Trophoblast cell (in vitro differentiated cells and primary cell): ENCODE results near the gene AIRE.
A peak's percentile ranks its signal among the peaks of the same experiment; 100 is the strongest.

Experiments
- DNase-seq, 2 donors: peaks; one replicate each; pipeline ENCODE4 v3.0.0-alpha.2; 2016
- H2AFZ ChIP-seq: 2 replicates; pipeline ENCODE4 v1.6.1; 2013; ENCODE audit warnings: low read length, moderate library complexity, mild to moderate bottlenecking; ENCODE audit not compliant: insufficient read depth, poor library complexity
- H2AK5ac ChIP-seq: 2 replicates; pipeline ENCODE4 v1.6.1; 2013; ENCODE audit warnings: mild to moderate bottlenecking, low read length
- H2BK120ac ChIP-seq: 2 replicates; pipeline ENCODE4 v1.6.1; 2013; ENCODE audit warnings: low read length, mild to moderate bottlenecking, moderate library complexity; ENCODE audit not compliant: insufficient read depth, poor library complexity
- H2BK12ac ChIP-seq: 2 replicates; pipeline ENCODE4 v1.6.1; 2013; ENCODE audit warnings: mild to moderate bottlenecking, low read length, moderate library complexity
- H2BK5ac ChIP-seq: 2 replicates; pipeline ENCODE4 v1.6.1; 2013; ENCODE audit warnings: low read length, low read depth, moderate library complexity, mild to moderate bottlenecking; ENCODE audit not compliant: poor library complexity
- H3K14ac ChIP-seq: 2 replicates; pipeline ENCODE4 v1.6.1; 2013; ENCODE audit warnings: mild to moderate bottlenecking, low read length
- H3K18ac ChIP-seq: 2 replicates; pipeline ENCODE4 v1.6.1; 2013; ENCODE audit warnings: mild to moderate bottlenecking, low read length
- H3K23ac ChIP-seq: 2 replicates; pipeline ENCODE4 v1.6.1; 2013; ENCODE audit warnings: low read length
- H3K27ac ChIP-seq: 2 replicates; pipeline ENCODE4 v1.5.1; 2013; ENCODE audit warnings: low read depth, mild to moderate bottlenecking, inconsistent platforms, low read length, moderate library complexity
- H3K27me3 ChIP-seq: 2 replicates; pipeline ENCODE4 v1.6.1; 2013; ENCODE audit warnings: inconsistent platforms, mild to moderate bottlenecking, low read length, moderate library complexity; ENCODE audit not compliant: insufficient read depth
- H3K36me3 ChIP-seq, 2 experiments: 1 replicate in 1 of 2; 2 replicates in 1 of 2; pipeline ENCODE4 v1.6.1; 2013; ENCODE audit warnings: low read length in 2 of 2, mild to moderate bottlenecking in 2 of 2, moderate library complexity in 1 of 2; ENCODE audit not compliant: insufficient read depth in 2 of 2, control insufficient read depth in 1 of 2
- H3K4ac ChIP-seq: 2 replicates; pipeline ENCODE4 v1.6.1; 2013; ENCODE audit warnings: low read depth, mild to moderate bottlenecking, low read length, moderate library complexity
- H3K4me1 ChIP-seq, 2 experiments: 1 replicate in 1 of 2; 2 replicates in 1 of 2; pipeline ENCODE4 v1.6.1; 2013; ENCODE audit warnings: low read length in 2 of 2, mild to moderate bottlenecking in 2 of 2, moderate library complexity in 1 of 2; ENCODE audit not compliant: insufficient read depth in 2 of 2, control insufficient read depth in 1 of 2
- H3K4me2 ChIP-seq: 2 replicates; pipeline ENCODE4 v1.6.1; 2013; ENCODE audit warnings: inconsistent platforms, mild to moderate bottlenecking, low read length, moderate library complexity
- H3K4me3 ChIP-seq: 2 replicates; pipeline ENCODE4 v1.5.1; 2013; ENCODE audit warnings: mild to moderate bottlenecking, low read depth, low read length, inconsistent platforms
- H3K79me1 ChIP-seq: one replicate; pipeline ENCODE4 v1.6.1; 2013; ENCODE audit warnings: low read length
- H3K79me2 ChIP-seq: 2 replicates; pipeline ENCODE4 v1.6.1; 2013; ENCODE audit warnings: low read length, mild to moderate bottlenecking; ENCODE audit not compliant: control insufficient read depth, insufficient read depth, poor library complexity
- H3K9ac ChIP-seq: 2 replicates; pipeline ENCODE4 v1.6.1; 2013; ENCODE audit warnings: mild to moderate bottlenecking, low read length
- H3K9me3 ChIP-seq: 2 replicates; pipeline ENCODE4 v1.6.1; 2013; ENCODE audit warnings: low read depth, mild to moderate bottlenecking, control low read depth, inconsistent platforms, low read length; ENCODE audit not compliant: insufficient read depth
- H4K12ac ChIP-seq: 2 replicates; pipeline ENCODE4 v1.6.1; 2013; ENCODE audit warnings: low read depth, mild to moderate bottlenecking, low read length, moderate library complexity
- H4K8ac ChIP-seq: 2 replicates; pipeline ENCODE4 v1.6.1; 2013; ENCODE audit warnings: low read depth, mild to moderate bottlenecking, low read length, moderate library complexity
- H4K91ac ChIP-seq: one replicate; pipeline ENCODE4 v1.6.1; 2013; ENCODE audit warnings: low read depth, mild to moderate bottlenecking, low read length, moderate library complexity
- WGBS: extraction: QIAGEN DNeasy Blood & Tissue Kit; methylation state at CpG from one replicate; pipeline ENCODE4 v1.1.7; 2013; ENCODE audit warnings: missing lambda C conversion rate; ENCODE audit not compliant: insufficient read length, insufficient coverage; ENCODE audit errors: extremely low coverage; 5-methylcytosine and 5-hydroxymethylcytosine counted together

AIRE gene

GRCh38 chr21:44317241-44317782 is 31.6 kb downstream of the AIRE start:
- Histone ChIP-seq H2BK12ac (no peak overlapping the region), H3K4me3 (no peak overlapping the region), H3K27me3 (no peaks in the 10 kb centered on the region), H3K4me2 (no peak overlapping the region), H3K9me3 (peaks cover 12% of the 10 kb centered on the region), H3K79me1 (no peaks in the 10 kb centered on the region), H4K12ac (no peak overlapping the region), H3K36me3 (peaks cover 80 to 89% of the 10 kb centered on the region in 2 experiments), H3K14ac (no peak overlapping the region), H2AFZ (no peak overlapping the region), H3K4ac (no peak overlapping the region), H2BK5ac (no peak overlapping the region), H2AK5ac (no peak overlapping the region), H3K23ac (no peak overlapping the region), H4K8ac (no peak overlapping the region), H3K79me2 (no peaks in the 10 kb centered on the region), H3K4me1 (no peaks in the 10 kb centered on the region), H3K9ac (no peak overlapping the region), H2BK120ac (no peak overlapping the region), H4K91ac (no peak overlapping the region), H3K18ac (no peak overlapping the region), H3K27ac (no peak overlapping the region)
- no peak for DNase-seq
- no CpG with 5 or more reads among the region's 19 CpGs for WGBS

GRCh38 chr21:44317871-44318270 is 32.2 kb downstream of the AIRE start:
- Histone ChIP-seq H3K79me2 (no peaks in the 10 kb centered on the region), H3K18ac (no peak overlapping the region), H2AFZ (no peak overlapping the region), H2BK5ac (no peak overlapping the region), H4K91ac (no peak overlapping the region), H3K79me1 (no peaks in the 10 kb centered on the region), H2AK5ac (no peak overlapping the region), H3K9me3 (peaks cover 12% of the 10 kb centered on the region), H3K14ac (no peak overlapping the region), H4K8ac (no peak overlapping the region), H2BK12ac (no peak overlapping the region), H3K27me3 (no peaks in the 10 kb centered on the region), H3K9ac (no peak overlapping the region), H3K4me3 (peak overlapping the region; percentile 23), H4K12ac (no peak overlapping the region), H3K23ac (no peak overlapping the region), H3K4me1 (no peaks in the 10 kb centered on the region), H3K36me3 (peaks cover 80 to 89% of the 10 kb centered on the region in 2 experiments), H3K4me2 (no peak overlapping the region), H3K4ac (no peak overlapping the region), H2BK120ac (no peak overlapping the region), H3K27ac (no peak overlapping the region)
- no CpG with 5 or more reads among the region's 22 CpGs for WGBS
- DNase-seq, result no peak

- Histone ChIP-seq H3K79me1 (no peaks in the 10 kb centered on the region), H3K27me3 (no peaks in the 10 kb centered on the region), H4K8ac (no peak overlapping the region), H2AK5ac (no peak overlapping the region), H3K4me1 (no peaks in the 10 kb centered on the region), H2BK12ac (no peak overlapping the region), H3K4me3 (no peak overlapping the region), H4K12ac (no peak overlapping the region), H3K14ac (no peak overlapping the region), H3K79me2 (no peaks in the 10 kb centered on the region), H2BK120ac (no peak overlapping the region), H2BK5ac (no peak overlapping the region), H3K27ac (no peak overlapping the region), H3K4me2 (no peak overlapping the region), H3K9me3 (peaks cover 12% of the 10 kb centered on the region), H3K36me3 (peaks cover 77 to 86% of the 10 kb centered on the region in 2 experiments), H4K91ac (no peak overlapping the region), H3K18ac (no peak overlapping the region), H3K4ac (no peak overlapping the region), H3K9ac (no peak overlapping the region), H3K23ac (no peak overlapping the region), H2AFZ (no peak overlapping the region)
- no CpG with 5 or more reads among the region's 25 CpGs for WGBS
- DNase-seq, result no peak
Measured at GRCh38 chr21:44318489-44319285, 33.0 kb downstream of the AIRE start.

- no peaks in the 10 kb centered on the region for H3K4me1 ChIP-seq
- H3K27me3 ChIP-seq, result no peaks in the 10 kb centered on the region
- no peak overlapping the region for H3K18ac ChIP-seq
- no peak overlapping the region for H2AFZ ChIP-seq
- H4K91ac ChIP-seq, result no peak overlapping the region
- H4K12ac ChIP-seq, result no peak overlapping the region
- no peak overlapping the region for H3K9ac ChIP-seq
- no peaks in the 10 kb centered on the region for H3K79me1 ChIP-seq
- H3K4me2 ChIP-seq, result no peak overlapping the region
- no peak overlapping the region for H3K4me3 ChIP-seq
- H3K9me3 ChIP-seq, result peaks cover 13% of the 10 kb centered on the region
- H2BK120ac ChIP-seq, result no peak overlapping the region
- H3K36me3 ChIP-seq, result peaks cover 79 to 87% of the 10 kb centered on the region in 2 experiments
- no peaks in the 10 kb centered on the region for H3K79me2 ChIP-seq
- H3K14ac ChIP-seq, result no peak overlapping the region
- H3K23ac ChIP-seq, result no peak overlapping the region
- H3K27ac ChIP-seq, result no peak overlapping the region
- H3K4ac ChIP-seq, result no peak overlapping the region
- no CpG with 5 or more reads among the region's 35 CpGs for WGBS
- no peak for DNase-seq
- no peak overlapping the region for H2BK5ac ChIP-seq
- H4K8ac ChIP-seq, result no peak overlapping the region
- H2AK5ac ChIP-seq, result no peak overlapping the region
- H2BK12ac ChIP-seq, result no peak overlapping the region
Measured at GRCh38 chr21:44319407-44320065, 33.9 kb downstream of the AIRE start.
